Measurements from ENCODE around the gene RASGEF1C.

Gene RASGEF1C

DNA sequence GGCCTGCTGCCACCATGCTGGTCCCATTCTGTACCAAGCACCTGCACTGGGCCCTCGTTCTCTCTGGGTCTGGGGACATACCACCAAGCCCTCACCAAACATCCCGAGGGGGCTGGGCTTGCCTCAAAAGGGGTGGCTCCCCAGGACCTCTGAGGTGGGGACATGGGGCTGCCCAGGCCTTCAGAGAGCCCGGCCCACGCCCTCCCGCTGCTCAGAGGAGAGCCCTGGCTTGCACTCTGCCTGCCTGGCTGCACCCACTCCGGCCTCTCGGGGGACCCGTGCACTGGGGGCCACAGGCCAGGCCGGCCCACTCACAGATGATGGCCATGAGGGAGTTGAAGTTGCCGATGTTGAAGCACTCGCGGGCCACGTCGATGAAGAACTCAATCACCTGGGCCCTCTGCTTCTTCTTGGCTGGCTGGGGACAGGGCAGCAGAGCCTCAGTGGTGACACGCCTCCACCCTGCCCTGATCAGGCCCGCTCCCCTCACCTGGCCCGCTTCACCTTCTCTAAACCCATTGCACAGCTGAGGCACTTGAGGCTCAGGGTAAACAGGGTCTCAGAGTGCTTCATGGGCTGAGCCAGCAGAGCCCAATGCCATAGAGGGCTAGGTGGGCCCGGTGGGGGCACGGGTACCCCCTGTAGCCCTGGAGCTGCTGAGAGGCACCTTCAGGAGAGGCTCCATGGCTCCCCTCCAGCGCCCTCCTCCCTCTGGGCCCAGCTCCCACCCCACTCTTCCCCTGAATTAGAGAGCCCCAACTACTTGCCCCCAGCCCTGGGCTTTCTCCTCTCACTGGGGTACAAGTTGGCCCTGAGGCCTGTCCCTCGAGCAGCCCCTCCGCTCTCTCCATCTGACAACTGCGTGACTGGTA is 89.7 kb downstream of the RASGEF1C start:
- DNase-seq (ENCODE audit: low read depth in 2 of 2), result no peak

DNA sequence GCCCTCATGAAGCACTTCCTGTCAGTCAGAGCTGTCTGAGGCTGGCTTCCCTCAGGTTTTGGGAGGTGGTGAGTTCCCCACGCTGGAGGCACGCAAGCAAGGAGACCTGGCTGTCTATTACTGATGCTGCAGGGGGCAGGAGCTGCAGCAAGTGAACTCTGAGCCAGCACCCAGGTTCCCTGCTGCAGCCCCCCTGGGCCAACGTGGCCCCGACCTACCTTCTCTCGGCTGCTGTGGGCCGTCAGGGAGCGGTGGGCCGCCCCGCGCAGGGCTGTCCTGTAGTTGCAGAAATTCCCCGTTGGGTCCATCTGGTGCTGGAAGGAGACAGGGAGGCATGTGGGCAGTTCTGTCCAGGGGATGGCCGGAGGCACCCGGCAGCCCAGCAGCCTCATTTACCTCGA is 90.6 kb downstream of the RASGEF1C start:
- no peak for DNase-seq (ENCODE audit: low read depth in 2 of 2)

DNA sequence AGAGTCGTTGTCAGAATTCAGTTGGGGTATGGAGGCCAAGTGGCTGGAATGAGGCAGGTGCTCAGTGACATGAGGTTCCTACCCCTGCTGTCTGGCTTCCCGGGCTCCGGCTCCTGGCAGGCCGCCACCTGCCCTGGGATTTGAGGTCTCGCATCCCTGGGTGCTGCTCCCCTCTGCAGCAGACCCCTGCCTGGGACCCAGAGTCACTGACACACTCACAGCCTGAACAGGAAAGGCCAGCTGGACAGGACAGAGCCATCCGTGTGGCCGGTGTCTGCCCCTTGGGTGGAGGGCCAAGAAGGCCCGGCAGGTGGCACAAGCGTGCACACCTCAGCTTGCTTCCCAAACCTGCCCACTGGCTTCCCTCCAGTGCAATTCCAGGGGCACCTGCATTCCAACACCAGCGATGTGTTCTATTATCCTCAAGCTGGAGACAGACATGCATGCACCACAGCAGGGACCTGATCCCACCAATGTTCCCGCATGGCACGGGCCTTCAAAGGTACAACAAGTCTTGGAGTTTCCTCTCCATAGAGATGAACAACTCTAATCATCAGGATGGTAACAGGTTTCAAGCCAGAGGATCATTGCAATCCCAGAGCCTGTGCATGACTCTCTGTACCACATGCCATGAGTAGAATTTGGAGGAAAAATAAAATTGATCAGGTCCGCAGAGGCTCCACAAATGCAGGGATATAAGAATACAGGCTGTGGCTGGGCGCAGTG is 91.8 kb downstream of the RASGEF1C start:
- no peak for DNase-seq (ENCODE audit: low read depth in 2 of 2)

DNA sequence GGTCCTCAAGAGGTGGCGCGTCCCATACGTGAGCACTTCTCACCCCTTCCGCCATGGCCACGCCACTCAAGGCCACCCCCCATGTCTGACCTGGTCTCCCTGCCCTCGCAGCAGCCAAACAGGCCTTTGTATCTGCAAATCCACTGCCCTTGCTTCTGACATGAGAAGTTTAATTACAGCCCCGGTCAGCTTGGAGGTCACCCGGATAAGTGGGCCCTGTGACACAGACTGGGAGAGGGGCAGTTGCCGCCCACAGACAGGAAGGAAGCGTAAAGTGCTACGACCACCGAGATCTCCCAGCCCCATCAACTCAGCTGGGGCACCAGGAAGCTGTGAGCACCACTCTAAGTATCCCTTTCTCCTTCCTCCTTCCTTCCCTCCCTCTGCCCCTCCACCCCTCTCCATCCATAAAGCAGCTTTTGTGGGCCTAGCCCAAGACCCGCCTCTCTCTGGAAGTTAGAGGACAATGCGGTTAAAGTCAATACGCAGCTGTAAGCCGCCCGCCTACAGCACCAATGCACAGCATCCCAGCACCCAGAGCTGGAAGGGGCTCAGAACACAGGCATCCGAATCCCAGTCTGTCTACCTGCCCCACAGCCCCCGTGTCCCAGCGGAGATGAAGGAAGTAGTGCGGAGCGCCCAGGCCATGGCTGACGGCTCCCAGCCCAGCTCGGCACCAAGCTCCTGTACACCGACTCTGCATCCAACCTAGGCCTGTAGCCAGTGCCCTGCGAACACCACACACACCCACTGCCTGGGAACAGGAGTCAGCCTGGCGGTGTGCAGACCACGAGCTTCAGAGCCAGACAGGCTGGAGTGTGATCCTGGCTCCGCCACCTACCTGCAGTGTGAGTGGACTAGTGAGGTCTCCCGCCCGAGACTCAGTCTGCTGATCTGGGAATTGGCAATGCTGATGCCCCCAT is 92.7 kb downstream of the RASGEF1C start:
- DNase-seq (ENCODE audit: low read depth in 2 of 2), result no peak

DNA sequence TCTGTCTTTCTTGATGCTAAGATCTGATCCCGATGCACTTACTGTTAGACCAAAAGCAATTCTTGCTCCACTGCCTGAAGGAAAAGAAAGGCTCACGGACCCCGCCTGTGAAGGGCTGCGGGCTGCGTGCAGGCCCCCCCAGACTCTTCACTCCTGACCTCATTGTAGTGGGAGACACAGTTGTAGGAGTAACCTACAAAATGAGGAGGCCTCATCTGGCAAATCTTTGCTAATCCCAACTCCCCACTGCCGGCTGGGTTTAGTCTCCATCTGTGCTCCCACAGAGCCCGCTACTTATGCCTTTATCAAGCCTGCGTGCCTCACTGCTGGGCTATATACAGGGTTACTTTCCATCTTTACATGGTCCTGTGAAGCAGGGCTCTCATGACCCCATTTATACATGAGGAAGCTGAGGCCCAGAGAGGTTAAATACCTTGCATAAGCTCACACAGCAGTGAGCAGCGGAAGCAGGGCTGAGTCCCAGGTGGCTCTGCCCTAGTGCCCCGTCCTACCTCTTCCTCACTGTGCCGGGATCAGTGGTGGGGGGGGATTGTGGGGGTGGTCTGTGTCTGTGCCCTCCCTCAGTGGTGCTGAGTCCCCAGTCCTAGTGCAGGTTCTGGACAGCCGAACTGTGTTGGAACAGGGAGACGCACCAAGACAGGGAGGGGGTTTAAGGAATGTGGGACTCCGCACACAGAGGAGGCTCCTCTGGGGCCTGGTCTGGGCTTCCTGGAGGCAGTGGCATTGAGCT is 93.5 kb downstream of the RASGEF1C start:
- no peak for DNase-seq (ENCODE audit: low read depth in 2 of 2)

DNA sequence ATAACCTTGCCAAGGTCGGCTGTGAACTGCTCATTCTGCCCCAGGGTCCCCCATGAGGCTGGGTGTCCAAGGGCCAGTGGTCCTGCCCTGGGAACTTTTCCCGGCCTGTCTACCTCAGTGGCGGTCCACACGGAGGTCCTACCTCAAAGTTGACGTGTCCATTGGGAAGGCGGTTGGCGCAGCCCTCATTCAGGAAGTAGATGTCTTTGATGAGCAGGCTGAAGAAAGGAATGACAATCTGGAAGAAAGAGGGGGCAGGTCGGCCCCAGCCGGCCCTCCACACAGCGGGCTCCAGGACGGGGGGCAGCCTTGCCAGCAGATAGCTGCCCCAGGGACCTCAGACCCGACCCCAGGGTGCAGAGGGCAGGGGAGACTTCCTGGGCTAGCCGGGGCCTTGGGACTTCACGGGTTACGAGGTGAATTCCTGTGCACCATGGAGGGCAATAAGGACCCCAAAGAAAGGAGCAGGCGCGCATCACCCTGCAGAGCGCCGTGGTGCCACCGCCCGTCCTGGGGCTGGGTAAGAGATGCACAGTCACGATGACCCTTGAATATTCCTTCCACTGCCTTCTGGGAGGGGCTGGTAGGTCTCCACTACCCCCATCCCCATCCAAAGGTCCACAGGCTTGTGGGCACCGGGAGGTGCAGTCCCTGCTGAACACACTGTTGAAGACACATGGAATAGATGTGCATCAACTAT is 94.6 kb downstream of the RASGEF1C start:
- no peak for DNase-seq (ENCODE audit: low read depth in 2 of 2)

DNA sequence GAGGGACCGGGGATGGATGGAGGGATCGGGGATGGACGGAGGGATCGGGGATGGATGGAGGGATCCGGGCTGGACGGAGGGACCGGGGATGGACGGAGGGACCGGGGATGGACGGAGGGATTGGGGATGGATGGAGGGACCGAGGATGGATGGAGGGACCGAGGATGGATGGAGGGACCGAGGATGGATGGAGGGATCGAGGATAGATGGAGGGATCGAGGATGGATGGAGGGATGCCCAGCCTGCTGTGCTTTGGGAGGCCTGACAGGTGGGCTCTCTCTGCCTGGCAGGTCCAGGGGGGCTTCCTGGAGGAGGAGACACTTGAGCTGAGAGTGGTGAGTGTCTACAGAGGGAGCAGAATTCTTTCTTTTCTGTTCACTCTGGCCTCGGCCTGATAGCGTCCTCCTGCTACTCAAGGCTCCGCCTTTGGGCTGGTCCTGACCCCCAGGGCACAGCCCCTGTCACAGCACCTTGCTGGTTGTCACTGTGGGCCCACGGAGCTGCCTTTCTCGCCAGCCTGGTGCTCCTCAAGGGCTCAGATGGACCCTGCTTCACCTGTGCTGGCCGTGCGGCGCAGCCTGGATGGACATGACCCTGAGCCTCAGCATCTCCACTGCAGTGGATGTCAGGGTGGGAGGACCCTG is 95.2 kb downstream of the RASGEF1C start:
- no peak for DNase-seq (ENCODE audit: low read depth in 2 of 2)

DNA sequence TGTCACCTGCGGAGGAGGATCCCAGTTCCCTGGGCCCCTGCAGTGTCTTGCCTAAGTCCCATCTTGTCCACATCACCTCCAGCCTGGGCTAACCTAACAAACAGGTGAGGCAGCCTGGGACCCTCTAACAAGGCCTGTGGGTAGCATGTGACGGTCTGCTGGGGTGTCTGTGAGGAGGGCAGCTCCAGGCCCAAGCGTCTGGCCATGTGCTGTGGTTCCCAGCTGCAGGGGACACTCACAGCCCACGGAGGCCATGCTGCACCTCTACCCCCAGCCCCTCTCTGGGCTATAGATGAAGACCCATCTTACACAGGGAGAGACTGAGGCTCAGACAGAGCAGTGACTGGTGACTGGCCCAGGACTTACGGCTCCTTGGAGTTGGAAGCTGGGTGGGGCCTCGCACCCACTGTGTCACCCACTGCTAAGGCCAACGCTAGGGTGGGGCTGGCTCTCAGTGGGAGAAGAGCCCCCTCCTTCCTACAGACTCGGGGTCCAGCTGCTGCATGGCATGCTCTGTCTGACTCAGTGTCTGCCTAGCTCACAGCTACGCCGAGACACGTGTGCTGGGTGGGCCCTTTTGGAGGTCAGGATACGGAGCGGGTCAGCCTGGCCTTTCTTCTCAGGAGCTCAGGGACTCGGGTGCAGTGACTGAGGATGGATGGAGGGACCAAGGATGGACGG is 96.7 kb downstream of the RASGEF1C start:
- DNase-seq (ENCODE audit: low read depth in 2 of 2), result no peak

DNA sequence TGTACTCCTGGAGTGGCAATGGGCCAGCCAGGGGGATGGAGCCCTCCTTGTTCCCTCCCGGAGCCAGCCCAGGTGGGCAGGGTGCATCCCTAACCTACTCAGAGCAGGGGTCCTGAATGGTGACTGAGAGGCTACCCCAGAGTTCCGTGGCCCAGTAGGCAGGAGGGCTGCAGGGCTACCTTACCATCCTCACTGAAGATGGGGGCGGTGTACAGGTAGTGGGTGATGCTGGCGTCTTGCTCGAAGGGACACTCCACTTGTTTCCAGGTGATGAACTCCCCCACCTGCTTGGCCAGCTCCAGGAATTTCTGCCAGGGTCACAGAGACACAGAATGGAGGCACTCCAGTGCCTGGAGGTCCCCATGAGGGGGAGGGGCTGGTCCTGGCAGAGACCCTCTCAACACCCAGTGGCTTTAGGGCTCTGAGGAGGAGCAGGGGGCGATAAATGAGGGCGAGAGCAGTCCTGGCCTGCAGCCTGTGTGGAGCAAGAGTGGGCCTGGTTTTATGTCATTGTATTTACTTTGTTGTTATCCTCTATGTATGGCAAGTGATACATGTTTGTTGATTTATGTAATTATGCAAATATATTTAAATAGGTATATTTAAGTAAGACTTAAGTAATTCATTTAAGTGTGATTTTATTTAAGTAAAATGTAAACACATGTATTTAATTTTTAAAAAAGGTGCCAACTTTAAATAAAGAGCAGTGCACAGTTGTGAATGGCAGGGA is 97.6 kb downstream of the RASGEF1C start:
- no peak for DNase-seq (ENCODE audit: low read depth in 2 of 2)

DNA sequence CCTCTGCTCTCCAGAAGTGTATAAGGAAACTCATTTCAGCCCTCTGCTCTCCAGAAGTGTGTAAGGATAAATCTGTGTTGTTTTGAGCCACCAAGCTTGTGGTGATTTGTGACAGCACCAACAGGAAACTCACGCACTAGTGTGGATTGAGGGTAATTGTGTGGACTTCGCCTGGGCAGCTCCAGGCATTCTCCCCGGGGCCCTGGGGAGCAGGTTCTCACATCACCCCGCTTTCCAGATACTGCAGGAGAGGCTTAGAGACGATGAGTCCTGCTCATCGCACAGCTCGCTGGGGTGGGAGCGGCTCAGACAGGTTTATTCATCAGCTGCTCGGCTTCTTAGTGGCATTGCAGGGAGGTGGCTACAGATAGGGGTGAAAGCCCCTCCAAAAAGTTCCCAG is 99.1 kb downstream of the RASGEF1C start:
- no peak for DNase-seq (ENCODE audit: low read depth in 2 of 2)

DNA sequence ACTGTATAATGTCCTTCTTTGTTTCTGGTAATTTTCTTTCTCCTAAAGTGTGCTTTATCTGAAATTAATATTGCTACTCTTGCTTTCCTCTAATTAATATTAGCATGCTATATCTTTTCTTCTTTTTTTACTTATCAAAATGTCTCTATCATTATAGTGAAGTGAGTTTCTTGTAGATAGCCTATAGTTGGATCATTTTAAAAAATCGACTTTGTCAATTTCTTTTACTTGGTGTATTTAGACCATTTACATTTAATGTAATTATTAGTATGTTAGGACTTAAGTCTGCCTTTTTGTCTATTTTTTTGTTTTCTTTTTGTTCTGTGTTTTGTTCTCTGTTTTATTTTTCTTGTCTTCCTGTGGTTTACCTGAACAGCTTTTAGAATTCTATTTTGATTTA is 102.0 kb downstream of the RASGEF1C start:
- DNase-seq (ENCODE audit: low read depth in 2 of 2), result no peak

DNA sequence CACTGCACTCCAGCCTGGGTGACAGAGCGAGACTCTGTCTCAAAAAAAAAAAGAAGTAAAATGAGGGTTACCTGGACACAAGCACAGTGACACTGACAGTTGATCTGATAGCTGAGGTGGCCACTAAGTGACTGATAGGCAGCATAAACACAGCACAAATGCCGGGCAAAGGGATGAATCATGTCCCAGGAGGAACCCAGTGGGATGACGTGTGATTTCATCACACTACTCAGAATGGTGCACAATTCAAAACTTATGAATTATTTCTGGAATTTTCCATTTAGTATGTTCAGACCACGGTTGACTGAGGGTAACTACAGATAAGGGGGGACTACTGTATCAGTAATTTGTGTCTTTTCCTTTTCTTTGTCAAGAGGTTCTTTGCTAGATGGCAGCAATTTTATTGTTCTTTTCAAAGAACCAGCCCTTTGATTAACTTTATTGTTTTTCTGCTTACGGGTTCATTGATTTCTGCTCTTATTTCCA is 103.1 kb downstream of the RASGEF1C start:
- no peak for DNase-seq (ENCODE audit: low read depth in 2 of 2)

DNA sequence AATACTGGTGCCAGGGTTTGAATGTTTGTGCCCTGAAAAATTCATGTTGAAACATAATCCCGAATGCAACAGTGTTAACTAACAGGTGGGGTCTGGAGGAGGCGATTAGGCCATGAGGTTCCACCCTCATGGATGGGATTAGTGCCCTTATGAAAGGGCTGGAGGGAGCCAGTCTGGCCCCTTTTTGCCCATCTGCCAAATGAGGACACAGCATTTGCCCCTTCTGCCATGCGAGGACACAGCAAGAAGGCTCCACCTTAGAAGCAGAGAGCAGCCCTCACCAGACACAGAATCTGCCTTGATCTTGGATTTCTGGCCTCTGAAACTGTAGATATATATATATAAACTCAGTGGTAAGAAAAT is 104.9 kb downstream of the RASGEF1C start:
- DNase-seq (ENCODE audit: low read depth in 2 of 2), result no peak

DNA sequence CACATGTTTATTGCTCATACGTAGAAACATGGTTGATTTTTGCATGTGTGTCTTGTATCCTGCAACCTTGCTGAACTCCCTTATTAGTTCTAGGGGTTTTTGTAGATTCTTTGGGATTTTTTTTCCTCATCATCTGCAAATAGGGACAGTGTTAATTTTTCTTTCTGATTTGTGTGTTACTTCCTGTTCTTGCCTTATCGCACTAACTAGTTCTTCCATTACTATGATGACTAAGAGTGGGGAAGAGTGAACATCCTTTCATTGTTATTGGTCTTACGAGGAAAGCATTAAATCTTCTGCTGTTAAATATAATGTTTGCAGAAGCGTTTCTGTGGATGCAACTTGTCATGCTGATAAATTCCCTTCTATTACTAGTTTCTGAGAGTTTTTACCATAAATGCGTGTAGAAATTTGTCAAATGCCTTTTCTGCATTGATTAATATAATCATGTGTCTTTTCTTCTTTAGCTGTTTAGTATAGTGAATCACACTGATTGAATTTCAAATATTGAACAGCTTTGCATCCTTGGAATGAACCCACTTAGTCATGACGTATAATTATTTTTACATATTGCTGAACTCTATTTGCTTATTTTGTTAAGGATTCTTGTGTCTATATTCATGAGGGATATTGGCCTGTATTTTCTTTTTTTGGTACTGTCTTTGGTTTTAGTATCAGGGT is 105.4 kb downstream of the RASGEF1C start:
- no peak for DNase-seq (ENCODE audit: low read depth in 2 of 2)

DNA sequence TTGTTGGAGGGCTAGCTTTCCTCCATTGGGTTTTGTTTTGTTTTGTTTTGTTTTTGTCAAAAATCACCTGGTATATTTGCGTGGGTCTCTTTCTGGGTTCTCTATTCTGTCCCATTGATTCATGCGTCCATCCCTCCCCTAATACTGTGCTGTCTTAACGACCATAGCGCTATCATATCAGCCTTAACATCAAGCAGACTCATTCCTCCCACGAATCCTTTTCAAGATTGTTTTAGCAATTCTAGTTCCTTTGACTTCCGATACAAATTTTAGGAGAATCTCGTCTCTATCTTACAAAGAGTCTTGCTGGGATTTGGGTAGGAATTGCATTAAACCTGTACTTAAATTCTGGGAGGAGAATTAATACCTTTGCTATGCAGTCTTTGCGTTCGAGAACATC is 106.4 kb downstream of the RASGEF1C start:
- DNase-seq (ENCODE audit: low read depth in 2 of 2), result no peak

DNA sequence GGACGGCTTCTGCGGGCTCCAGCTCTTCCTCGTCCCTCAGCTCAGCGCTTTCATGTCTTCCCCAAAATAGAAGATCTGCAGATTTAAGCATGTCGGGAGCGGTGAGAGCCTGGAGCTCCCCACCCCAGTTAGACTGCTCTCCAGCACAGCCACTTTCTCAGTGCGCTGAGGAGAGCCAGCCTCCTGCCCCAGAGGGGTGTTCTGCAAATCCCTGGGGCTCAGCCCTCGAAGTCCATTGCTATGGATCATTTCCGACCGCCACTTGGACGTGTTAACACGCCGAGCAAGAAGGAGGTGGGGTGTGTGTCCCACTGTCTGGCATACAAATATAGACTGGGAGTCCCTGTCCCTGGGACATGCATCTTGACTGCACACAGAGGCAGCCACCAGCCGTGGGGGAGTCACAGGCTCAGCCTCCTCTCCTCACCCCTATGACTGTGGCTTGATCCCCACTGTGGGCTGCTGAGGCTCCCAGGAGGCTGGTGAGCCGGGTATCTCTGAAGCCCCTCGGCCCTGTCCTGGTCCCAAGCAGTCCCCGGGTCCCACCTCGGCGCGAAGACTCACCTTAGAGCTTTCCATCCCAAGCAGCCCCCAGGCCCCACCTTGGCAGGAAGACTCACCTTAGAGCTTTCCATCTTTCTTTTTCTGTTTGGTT is 107.4 kb downstream of the RASGEF1C start:
- DNase-seq (ENCODE audit: low read depth in 2 of 2), result no peak

DNA sequence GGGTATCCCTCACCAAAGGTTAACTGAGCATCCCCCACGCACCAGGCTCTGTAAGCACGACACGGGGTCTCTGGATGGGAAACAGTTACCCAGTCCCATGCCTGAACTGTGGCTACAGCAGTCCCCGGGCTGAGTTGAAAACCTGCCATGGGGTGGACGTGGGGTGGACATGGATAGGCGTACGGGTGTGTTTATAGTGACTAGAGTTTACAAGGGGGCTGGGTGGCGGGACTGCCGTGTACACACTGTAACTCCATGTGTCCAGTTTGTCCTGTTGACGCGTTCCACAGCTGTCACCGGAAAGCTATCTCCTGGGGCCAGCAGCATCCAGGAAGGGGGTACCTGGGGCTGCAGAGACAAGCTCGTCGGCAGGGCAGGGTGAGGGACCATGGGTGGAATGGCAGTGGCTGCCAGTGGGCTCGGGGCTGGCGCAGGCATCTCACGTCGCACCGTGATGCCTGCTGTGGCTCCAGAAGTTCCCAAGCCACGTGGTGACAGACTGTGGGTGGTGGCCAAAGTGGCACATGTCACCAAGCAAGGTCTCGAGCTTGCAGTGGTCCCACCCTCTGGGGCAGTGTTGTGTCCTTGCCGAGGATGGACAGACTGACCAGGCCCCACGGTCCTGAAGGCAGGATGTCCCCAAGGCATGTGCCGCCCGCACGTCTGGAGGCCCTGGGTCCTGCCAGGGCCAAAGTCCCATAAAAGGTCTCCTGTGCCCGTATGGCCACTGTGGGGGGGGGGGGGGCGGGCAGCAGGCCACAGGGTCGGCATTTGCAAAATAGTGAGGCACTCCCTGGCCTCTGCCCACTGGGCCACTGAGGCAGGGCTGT is 108.2 kb downstream of the RASGEF1C start:
- no peak for DNase-seq (ENCODE audit: low read depth in 2 of 2)
